ENCODE measurements around the gene DIP2B.

DNA sequence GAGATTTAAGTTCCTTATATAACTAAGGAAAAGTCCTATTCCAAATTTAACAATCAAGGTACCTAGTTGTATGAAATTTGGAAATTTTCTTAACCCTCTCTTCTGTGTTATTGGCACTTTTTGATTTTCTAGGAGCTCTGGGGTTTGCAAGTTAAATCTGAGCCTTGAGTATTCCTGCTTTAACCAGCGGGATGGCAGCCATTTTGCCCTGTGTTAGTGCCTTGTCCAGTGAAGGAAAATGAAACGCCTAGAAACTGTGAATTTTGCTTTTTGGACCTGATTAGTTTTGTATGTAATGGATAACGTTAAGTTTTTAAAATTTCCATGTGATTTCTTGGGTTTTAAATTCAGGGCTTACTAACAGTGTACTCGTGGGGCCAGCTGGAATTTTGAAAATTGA is 45.1 kb downstream of the DIP2B start:
- TF ChIP-seq EZH2 (IDR thresholded peaks at IDR 0.05; ENCODE audit: insufficient read depth, poor library complexity, severe bottlenecking): no peak
- no peak for TF ChIP-seq EZH2phosphoT487 (IDR thresholded peaks at IDR 0.05; ENCODE audit: insufficient read depth, low read depth)

Data from GM23248 (cell line).